A673 (cell line): ENCODE data around the gene ZNF579.

Source experiments
- EZH2 ChIP-seq: fragments of 200-600 bp; sonication (generic); IDR thresholded peaks from 2 replicates; pipeline ENCODE4 v1.6.1; 2017; ENCODE audit warnings: borderline replicate concordance, low read depth, mild to moderate bottlenecking, mixed read lengths, antibody characterized with exemption, low read length; ENCODE audit not compliant: poor library complexity, severe bottlenecking
- TF ChIP-seq, protein P1 (sequence below): fragments of 300-800, 200-600 bp; sonication (generic); conservative IDR thresholded peaks from 2 replicates; pipeline ENCODE4 v1.5.1; 2017; ENCODE audit warnings: low read depth, mild to moderate bottlenecking, antibody characterized with exemption, low read length, moderate library complexity, mixed read lengths

GRCh38 chr19:55597501-55597921, 16.9 kb upstream of the ZNF579 start:
- TF ChIP-seq, protein P1, sequence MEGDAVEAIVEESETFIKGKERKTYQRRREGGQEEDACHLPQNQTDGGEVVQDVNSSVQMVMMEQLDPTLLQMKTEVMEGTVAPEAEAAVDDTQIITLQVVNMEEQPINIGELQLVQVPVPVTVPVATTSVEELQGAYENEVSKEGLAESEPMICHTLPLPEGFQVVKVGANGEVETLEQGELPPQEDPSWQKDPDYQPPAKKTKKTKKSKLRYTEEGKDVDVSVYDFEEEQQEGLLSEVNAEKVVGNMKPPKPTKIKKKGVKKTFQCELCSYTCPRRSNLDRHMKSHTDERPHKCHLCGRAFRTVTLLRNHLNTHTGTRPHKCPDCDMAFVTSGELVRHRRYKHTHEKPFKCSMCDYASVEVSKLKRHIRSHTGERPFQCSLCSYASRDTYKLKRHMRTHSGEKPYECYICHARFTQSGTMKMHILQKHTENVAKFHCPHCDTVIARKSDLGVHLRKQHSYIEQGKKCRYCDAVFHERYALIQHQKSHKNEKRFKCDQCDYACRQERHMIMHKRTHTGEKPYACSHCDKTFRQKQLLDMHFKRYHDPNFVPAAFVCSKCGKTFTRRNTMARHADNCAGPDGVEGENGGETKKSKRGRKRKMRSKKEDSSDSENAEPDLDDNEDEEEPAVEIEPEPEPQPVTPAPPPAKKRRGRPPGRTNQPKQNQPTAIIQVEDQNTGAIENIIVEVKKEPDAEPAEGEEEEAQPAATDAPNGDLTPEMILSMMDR, result no peak
- TF ChIP-seq EZH2, result no peak
